DLD1 (cell line): Measurements from ENCODE around the gene PA2G4.
"Not testable (repeated sequence)": the region's sequence is repeated elsewhere in the genome, so short reads cannot be mapped to it uniquely, and the experiment has no call there.

ENCODE experiments used
- in situ Hi-C: cut with HindIII; loops from 2 replicates; pipeline ENCODE4 v1.10.0; 2017; ENCODE audit warnings: low sequenced_read_pairs

PA2G4 gene

GRCh38 chr12:56152132-56152755, 47.9 kb downstream of the PA2G4 start, which contains the start of gene MYL6B:
TSS of gene MYL6B (plus strand) at chr12:56152587. CDS start at chr12:56153919, 1,332 bp downstream.
- in situ Hi-C loops: no loop called here

GRCh38 chr12:56152756-56153677, 48.7 kb downstream of the PA2G4 start:
- in situ Hi-C loops: no loop called here

- in situ Hi-C loops: no loop called here
These were observed 49.3 kb downstream of the PA2G4 start for GRCh38 chr12:56153678-56154065.

- in situ Hi-C loops: no loop called here
These were observed 50.0 kb downstream of the PA2G4 start for GRCh38 chr12:56154246-56154771.

GRCh38 chr12:56154818-56155217, 50.5 kb downstream of the PA2G4 start:
- in situ Hi-C loops: no loop called here

GRCh38 chr12:56155256-56155845, 51.0 kb downstream of the PA2G4 start:
- in situ Hi-C loops: no loop called here

- in situ Hi-C loops: not testable (repeated sequence)
These were observed 52.3 kb downstream of the PA2G4 start for GRCh38 chr12:56156464-56157200.

GRCh38 chr12:56157201-56158028, 53.1 kb downstream of the PA2G4 start:
- in situ Hi-C loops: no loop called here

GRCh38 chr12:56158029-56158925, 53.9 kb downstream of the PA2G4 start, which contains the start of gene MYL6:
TSS of gene MYL6 (plus strand) at chr12:56158359. CDS start at chr12:56158402, 43 bp downstream.
- in situ Hi-C loops: no loop called here

GRCh38 chr12:56158926-56159461, 54.6 kb downstream of the PA2G4 start:
- in situ Hi-C loops: no loop called here

- in situ Hi-C loops: no loop called here
These were observed 55.3 kb downstream of the PA2G4 start for GRCh38 chr12:56159482-56160192.

GRCh38 chr12:56160193-56160763, 55.9 kb downstream of the PA2G4 start:
- in situ Hi-C loops: no loop called here

- in situ Hi-C loops: no loop called here
These were observed 56.7 kb downstream of the PA2G4 start for GRCh38 chr12:56160894-56161689.

GRCh38 chr12:56161690-56162351, 57.5 kb downstream of the PA2G4 start:
- in situ Hi-C loops: no loop called here

GRCh38 chr12:56162468-56163290, 58.3 kb downstream of the PA2G4 start:
- in situ Hi-C loops: no loop called here
